Measurements from ENCODE around the gene KCNA10. TPM values are rescaled to one million over a fixed set of nuclear protein-coding genes. Genes with fewer than 3 reads are reported as not detected.

Gene KCNA10
- total RNA-seq, 1 donor from 2014 or later: not detected

DNA sequence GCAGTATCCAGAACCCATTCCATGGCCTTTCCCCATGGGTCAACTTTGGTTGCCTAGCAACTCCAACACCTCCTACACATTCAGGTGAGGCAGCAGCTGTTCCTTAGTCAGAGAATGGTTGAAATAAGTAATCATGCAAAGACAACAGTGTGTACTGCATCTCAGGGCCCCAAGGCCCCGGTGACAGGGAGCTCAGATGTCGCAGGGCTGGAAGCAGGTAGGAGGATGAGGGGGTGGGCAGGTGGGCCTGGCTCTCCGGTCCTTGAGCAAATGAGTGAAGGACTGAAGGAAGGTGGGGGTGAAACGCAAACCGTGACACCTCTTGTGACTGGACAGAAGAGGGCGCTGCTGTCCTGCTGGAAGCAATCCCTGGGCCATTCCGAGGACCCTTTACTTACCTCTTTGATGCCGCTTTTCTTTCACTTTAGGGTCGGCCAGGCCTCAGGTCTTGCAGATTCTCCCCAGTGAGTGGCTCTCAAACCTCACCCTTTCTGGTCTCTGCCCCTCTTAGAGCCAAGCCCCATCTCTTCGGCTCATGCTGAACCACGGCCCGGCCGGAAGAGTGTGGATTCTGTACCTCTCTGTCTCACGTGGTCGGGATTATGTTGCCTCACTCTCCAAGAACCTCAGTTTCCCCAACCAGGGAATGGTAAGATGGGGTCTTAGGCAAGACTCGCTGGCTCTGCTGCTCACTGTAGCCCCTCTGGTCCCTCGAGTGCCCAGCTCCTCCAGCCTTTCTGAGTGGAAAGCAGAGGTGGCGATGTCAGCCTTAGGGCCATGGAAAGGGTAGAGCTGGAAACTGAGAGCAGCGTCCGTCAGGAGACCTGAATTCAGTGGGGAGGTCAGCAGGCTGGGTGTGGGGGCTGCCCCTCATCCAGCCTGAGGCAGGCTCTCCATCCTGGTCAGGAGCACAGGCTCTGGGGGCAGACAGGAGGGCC, 5.6 kb upstream of the KCNA10 start:
- TF ChIP-seq, protein P1, sequence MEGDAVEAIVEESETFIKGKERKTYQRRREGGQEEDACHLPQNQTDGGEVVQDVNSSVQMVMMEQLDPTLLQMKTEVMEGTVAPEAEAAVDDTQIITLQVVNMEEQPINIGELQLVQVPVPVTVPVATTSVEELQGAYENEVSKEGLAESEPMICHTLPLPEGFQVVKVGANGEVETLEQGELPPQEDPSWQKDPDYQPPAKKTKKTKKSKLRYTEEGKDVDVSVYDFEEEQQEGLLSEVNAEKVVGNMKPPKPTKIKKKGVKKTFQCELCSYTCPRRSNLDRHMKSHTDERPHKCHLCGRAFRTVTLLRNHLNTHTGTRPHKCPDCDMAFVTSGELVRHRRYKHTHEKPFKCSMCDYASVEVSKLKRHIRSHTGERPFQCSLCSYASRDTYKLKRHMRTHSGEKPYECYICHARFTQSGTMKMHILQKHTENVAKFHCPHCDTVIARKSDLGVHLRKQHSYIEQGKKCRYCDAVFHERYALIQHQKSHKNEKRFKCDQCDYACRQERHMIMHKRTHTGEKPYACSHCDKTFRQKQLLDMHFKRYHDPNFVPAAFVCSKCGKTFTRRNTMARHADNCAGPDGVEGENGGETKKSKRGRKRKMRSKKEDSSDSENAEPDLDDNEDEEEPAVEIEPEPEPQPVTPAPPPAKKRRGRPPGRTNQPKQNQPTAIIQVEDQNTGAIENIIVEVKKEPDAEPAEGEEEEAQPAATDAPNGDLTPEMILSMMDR (conservative IDR thresholded peaks at IDR 0.05; ENCODE audit: low read depth, low read length): peak; percentile 76
- no peak for DNase-seq (ENCODE audit: low read depth)
- H3K4me3 ChIP-seq (ENCODE audit: low read depth, low read length): no peak overlapping the region

DNA sequence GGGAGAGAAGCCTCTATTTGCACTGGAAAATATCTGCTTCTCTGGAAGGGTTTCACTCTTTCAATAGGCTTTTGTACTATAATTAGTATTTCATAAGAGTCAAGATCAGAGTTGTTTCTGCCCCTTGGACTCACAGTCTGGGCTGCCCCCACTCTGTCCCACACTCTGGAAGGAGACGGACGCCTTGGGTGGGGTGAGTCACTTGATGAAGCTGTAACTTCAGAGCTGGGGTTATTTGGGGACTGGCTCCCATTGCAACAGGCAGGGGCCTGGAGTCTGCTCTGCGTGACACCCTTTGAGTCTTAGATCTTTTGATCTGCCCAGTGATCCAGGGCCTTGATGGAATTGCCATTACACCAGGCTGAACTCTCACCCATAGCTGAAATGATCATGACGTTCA, 4.0 kb upstream of the KCNA10 start:
- DNase-seq (ENCODE audit: low read depth): no peak
- H3K4me3 ChIP-seq (ENCODE audit: low read depth, low read length): no peak overlapping the region
- TF ChIP-seq, protein P1 (conservative IDR thresholded peaks at IDR 0.05; ENCODE audit: low read depth, low read length): no peak

DNA sequence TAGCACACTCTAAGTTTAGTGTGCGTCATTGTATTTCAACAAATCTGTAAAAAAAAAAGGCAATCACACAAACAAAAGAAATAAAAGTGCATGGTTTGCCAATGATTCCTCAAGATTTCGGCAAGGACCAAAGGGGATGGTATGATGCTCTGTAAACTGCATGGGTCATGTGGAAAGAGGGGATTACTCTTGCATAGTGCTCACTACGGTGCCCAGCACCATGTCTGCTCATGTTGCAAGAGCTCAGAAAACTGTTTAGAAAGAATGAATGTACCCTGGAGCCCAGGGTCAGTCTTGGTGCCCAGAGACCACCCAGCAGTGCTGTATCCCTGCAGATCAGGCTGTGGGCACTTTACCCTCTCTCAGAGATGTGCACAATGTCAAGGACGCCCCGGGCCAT, 3.6 kb upstream of the KCNA10 start:
- DNase-seq (ENCODE audit: low read depth): no peak
- no peak overlapping the region for H3K4me3 ChIP-seq (ENCODE audit: low read depth, low read length)
- TF ChIP-seq, protein P1 (conservative IDR thresholded peaks at IDR 0.05; ENCODE audit: low read depth, low read length): no peak

DNA sequence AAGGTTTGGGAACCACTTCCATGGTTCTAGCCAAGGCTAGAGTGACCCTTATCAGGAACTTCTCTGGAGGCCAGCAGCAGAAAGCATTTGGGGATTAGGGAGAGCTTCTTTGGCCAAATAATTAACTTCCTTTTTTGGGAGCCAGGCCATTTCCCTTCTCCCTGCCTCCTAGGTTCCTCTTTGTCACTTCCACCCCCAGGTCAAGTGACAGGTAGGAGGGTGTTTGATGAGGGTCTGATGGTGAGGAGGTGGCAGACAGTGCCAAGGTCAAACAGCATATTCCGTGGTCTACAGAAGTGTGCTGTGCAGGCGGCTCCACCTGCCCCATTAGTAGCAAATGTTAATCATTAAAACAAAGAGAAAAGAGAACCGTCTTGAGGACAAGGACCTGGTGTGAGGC, 1.9 kb upstream of the KCNA10 start:
- TF ChIP-seq, protein P1 (conservative IDR thresholded peaks at IDR 0.05; ENCODE audit: low read depth, low read length): no peak
- no peak overlapping the region for H3K4me3 ChIP-seq (ENCODE audit: low read depth, low read length)
- no peak for DNase-seq (ENCODE audit: low read depth)

DNA sequence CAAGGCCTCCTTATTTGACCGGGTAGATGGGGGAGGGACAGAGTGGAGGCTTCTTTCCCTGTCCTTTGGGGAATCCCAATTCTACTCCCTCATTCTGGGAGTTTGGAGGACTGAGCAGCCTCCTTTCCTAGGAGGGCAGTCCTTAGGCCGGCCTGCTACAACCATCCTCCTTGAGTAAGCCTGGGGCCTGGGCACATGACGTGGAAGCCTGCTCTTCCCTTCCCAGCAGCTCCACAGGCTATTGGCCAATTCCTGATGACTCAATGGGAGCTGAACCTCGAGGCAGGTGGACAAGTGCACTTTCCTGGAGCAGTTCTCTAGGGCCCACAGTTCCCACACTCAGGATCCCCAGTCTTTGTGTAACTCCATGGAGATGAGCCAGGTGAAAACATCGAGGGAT, 3.1 kb downstream of the KCNA10 start:
- H3K4me3 ChIP-seq (ENCODE audit: low read depth, low read length): no peak overlapping the region
- TF ChIP-seq, protein P1 (conservative IDR thresholded peaks at IDR 0.05; ENCODE audit: low read depth, low read length): no peak
- no peak for DNase-seq (ENCODE audit: low read depth)

DNA sequence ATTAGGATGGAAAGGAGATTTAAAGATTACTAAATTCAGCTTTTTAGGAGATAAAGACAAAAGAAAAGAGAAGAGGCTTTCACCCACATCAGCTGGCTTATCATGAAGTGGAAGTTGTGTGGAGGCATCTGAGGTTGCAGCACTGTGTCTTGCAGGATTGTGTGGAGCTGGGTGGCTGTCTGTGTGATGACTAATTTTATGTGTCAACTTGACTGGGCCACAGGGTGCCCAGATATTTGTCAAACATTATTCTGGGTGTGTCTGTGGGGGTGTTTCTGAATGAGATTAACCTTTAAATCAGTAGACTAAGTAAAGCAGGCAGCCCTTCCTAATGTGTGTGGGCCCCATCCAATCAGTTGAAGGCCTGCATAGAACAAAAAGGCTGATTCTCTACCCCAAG, 3.9 kb downstream of the KCNA10 start:
- no peak for DNase-seq (ENCODE audit: low read depth)
- H3K4me3 ChIP-seq (ENCODE audit: low read depth, low read length): no peak overlapping the region
- TF ChIP-seq, protein P1 (conservative IDR thresholded peaks at IDR 0.05; ENCODE audit: low read depth, low read length): no peak

DNA sequence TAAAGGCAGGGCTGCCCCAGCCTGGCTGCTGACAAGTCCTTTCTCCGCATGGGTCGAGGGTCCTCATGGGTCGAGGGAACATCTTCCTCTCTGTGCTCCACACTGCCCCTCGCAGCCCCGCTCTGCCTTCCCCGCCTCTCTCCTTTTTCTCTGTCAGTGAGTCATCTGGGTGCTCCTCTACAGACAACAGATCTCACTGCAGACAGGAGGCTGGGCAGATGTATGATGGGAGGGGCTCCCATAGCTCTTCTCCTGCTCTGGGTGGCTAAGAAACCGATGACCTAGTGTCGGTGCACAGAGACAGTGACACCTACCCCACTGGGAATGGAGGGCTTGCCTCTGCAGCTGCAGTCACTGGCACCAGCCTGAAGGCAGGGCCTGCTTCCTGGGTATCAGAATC, 5.5 kb downstream of the KCNA10 start:
- TF ChIP-seq, protein P1 (conservative IDR thresholded peaks at IDR 0.05; ENCODE audit: low read depth, low read length): no peak
- DNase-seq (ENCODE audit: low read depth): no peak
- no peak overlapping the region for H3K4me3 ChIP-seq (ENCODE audit: low read depth, low read length)

All from epithelial cell of proximal tubule (primary cell).